ENCODE measurements around the gene EPN1.
"Not testable (repeated sequence)": the region's sequence is repeated elsewhere in the genome, so short reads cannot be mapped to it uniquely, and the experiment has no call there.

The EPN1 gene

DNA sequence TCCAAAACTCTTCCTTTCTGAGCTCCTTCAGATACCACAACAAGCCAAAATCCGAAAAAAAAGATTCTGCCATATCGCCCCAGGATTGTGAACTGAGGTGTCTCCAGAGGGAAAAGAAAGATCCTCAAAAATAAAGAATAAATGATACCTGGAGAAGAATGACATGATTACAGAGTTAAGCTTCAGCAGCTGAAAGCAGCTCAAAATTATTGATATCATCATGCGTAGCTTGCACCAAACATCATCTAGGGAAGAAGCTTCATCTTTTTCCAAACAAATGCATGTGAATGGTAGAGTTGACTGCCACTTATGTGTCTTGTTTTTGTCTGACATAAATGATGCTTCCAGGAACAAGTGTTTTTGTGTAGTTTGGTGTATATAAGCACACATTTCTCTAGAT, 63.3 kb downstream of the EPN1 start, which contains the start of gene NLRP9:
Gene NLRP9 (minus strand): TSS at position 101 of the 400 bp plus-strand sequence. CDS start 28 bp downstream, at position 73.
- DNase-seq, result no peak

- DNase-seq, result no peak
Observed at GRCh38 chr19:55750715-55751114, 75.7 kb downstream of the EPN1 start.

GRCh38 chr19:55753401-55753800, 78.4 kb downstream of the EPN1 start:
- no peak for DNase-seq

- not testable (repeated sequence) for DNase-seq
Observed at GRCh38 chr19:55756808-55757207, 81.8 kb downstream of the EPN1 start.

- DNase-seq, result not testable (repeated sequence)
Observed at GRCh38 chr19:55758797-55759196, 83.8 kb downstream of the EPN1 start, which contains the start of gene RFPL4A. Gene RFPL4A, plus strand, starts transcription at chr19:55759097. Its CDS starts 2,704 bp downstream, at chr19:55761801.
